Measurements from ENCODE around the gene HGFAC.

HGFAC gene

DNA sequence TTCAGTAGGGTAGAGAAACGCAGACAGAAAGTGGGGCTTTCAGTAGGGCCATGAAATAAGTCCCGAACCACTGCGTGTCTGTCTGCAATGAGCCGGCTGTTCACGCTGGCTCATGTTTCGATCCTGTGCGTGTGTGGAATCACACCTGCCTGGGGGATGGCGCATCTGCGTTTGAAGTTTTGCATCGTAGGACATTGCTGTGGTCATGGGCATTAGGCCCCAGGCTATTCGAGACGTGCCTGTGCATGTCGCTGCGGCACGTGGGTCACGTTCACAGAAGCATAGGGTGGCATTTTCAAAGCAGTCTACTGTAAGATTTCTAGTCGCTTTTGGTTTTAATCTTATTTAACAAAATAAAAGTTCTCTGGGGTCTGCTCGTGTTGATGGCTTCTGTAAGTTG, 25.5 kb upstream of the HGFAC start:
- Mint-ChIP-seq H3K36me3 (ENCODE audit: low read depth) (no peaks in the 10 kb centered on the region), H3K27me3 (no peaks in the 10 kb centered on the region), H3K9me3 (no peaks in the 10 kb centered on the region), H3K4me3 (no peak overlapping the region), H3K4me1 (no peaks in the 10 kb centered on the region), H3K27ac (no peak overlapping the region)
- no peak for DNase-seq
- ATAC-seq, result no peak

DNA sequence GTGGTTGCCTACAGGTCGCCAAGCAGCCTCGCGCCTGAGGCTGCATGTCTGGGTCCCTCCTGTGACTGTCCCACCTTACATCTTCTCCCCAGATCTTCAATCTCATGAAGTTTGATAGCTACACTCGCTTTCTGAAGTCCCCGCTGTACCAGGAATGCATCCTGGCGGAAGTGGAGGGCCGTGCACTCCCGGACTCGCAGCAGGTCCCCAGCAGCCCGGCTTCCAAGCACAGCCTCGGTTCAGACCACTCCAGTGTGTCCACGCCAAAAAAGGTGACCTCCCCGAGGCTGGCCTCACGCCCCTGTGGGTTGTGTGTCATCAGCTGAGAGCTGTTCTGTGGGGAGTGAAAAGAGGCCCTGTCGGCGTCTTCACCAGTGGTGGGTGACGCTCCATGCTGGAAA, 24.9 kb upstream of the HGFAC start:
- Mint-ChIP-seq H3K27ac (no peak overlapping the region), H3K4me3 (no peak overlapping the region), H3K9me3 (no peaks in the 10 kb centered on the region), H3K27me3 (no peaks in the 10 kb centered on the region), H3K4me1 (no peaks in the 10 kb centered on the region), H3K36me3 (ENCODE audit: low read depth) (no peaks in the 10 kb centered on the region)
- no peak for DNase-seq
- ATAC-seq, result no peak

DNA sequence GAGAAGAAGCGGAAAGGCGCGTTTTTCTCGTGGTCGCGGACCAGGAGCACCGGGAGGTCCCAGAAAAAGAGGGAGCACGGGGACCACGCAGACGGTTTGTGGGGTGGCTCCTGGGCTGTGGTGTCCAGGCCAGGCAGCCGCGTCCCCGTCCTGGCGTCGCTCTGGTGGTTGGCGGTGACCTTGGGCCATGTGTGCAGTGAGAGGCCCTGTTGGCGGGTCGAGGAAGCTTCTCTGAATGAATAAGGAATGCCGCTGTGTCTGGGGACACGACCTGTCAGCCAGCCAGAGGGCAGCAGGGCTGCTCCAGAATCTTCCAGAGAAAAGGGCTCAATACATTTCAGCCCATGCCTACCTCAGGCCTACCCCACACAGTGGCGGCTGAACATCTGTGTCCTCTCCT, 24.3 kb upstream of the HGFAC start:
- H3K4me3 Mint-ChIP-seq, result no peak overlapping the region
- no peak for DNase-seq
- no peaks in the 10 kb centered on the region for H3K36me3 Mint-ChIP-seq (ENCODE audit: low read depth)
- no peaks in the 10 kb centered on the region for H3K27me3 Mint-ChIP-seq
- H3K27ac Mint-ChIP-seq, result no peak overlapping the region
- ATAC-seq, result no peak
- no peaks in the 10 kb centered on the region for H3K9me3 Mint-ChIP-seq
- H3K4me1 Mint-ChIP-seq, result no peaks in the 10 kb centered on the region

DNA sequence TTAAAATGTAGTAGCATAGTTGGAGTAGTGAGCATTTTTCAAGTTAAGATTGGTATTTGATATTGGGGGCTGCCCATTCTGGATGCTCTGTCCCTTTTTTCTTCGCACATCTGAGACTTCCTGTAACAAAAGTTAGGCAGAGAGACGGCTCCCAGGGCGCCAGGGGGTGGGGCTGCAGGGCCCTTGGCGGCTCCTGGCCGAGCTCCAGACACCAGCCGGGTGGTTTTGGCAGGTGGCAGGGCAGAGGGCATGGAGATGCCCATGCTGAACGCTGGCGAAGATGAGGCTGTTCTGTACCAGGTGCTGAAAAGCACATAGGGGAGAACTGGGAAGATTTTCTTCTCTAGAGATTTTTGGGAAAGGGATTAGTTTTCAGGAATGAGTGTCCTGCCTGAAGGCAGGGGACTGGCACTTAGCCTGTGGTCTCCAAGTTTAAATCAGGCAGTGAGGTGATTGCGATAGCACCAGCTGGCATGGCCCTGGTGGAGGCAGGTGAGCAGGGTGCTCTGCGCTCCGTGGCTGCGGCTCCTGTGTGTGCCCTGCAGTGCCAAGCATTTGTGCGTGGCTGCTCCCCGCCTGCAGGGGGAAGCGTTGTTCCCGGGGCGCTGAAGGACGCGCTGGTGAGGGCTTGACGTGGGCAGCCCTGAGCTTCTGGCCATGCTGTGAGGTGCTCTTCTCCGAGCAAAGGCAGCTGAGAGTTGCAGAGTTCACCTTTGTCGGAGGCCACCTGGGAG, 23.6 kb upstream of the HGFAC start:
- Mint-ChIP-seq H3K9me3 (no peaks in the 10 kb centered on the region), H3K27ac (no peak overlapping the region), H3K4me3 (no peak overlapping the region), H3K36me3 (ENCODE audit: low read depth) (no peaks in the 10 kb centered on the region), H3K27me3 (no peaks in the 10 kb centered on the region), H3K4me1 (no peaks in the 10 kb centered on the region)
- no peak for ATAC-seq
- no peak for DNase-seq

DNA sequence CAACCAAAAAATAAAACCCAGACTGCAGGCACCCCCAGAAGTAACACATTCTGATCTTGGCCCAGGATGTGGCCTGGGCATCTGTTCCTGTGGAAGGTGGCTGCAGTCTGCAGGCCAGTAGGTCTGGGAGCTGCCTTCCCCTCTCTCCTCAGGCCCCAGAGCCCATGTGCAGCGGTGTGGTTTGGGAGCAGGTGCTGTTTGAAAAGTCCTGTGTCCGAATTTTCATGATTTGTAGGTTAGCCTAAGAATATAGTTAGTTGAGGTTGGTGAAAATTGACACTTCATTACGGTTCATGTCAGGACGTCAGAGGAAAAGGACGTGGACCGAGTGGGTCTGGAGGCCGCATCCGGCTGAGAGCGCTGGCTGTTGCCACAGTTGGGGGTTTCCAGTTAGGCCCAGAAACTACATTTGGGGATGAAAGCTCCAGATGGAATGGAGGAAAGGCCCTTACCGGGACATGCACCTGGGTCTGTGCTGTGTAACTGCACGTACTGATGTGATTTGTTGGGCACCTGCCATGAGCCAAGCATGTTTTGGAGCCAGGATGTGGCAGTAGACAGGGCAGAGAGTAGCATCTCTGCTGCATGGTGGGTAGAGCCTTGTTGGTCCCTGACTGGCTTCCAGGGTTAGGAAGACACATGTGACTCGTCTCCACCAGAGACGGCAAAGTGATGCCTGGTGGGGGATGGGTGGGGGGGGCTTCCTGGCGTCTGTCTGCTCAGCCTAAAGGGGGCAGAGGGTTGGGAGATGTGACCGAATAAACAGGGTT, 21.7 kb upstream of the HGFAC start:
- ATAC-seq (no peak), DNase-seq (no peak)
- H3K27me3 Mint-ChIP-seq, result no peaks in the 10 kb centered on the region
- no peak overlapping the region for H3K27ac Mint-ChIP-seq
- no peaks in the 10 kb centered on the region for H3K36me3 Mint-ChIP-seq (ENCODE audit: low read depth)
- no peaks in the 10 kb centered on the region for H3K9me3 Mint-ChIP-seq
- no peaks in the 10 kb centered on the region for H3K4me1 Mint-ChIP-seq
- no peak overlapping the region for H3K4me3 Mint-ChIP-seq

DNA sequence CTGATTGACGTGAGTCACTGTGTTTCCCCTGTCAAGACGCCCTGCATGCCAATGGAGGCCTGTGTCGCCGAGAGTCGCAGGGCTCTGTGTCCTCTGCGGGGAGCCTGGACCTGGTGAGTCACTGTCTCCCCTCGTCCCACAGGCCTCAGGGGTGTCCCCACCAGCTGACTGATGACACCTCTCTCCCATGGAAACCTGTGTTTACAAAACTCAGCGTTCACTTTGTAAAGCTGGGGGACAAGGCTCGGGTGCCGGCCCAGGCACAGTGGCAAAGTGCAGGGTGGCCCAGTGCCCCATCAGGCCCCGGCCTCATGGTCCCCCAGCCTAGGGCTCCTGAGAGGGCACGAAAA, 21.2 kb upstream of the HGFAC start:
- Mint-ChIP-seq H3K27ac (no peak overlapping the region), H3K4me1 (no peaks in the 10 kb centered on the region), H3K9me3 (no peaks in the 10 kb centered on the region), H3K4me3 (no peak overlapping the region), H3K36me3 (ENCODE audit: low read depth) (no peaks in the 10 kb centered on the region), H3K27me3 (no peaks in the 10 kb centered on the region)
- ATAC-seq, result peak; percentile 64
- DNase-seq, result no peak

DNA sequence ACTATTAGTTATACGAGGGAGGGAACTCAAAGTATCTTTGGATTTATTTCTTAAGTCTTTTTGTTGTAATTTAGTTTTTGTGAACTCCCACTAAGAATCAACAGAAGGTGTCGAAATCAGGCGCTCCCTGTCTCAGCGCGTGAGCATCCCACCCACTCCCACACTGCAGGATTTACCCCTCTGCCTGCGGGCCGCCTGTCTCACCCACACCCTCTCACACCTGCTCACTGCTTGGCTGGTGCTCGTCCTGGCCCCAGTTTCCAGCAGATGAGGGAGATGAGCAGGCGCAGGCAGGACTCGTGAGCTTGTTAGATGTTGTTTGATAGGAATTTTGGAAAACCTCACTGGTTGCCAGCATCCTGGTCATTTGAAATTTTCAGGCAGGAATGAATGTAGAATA, 20.8 kb upstream of the HGFAC start:
- H3K4me3 Mint-ChIP-seq, result no peak overlapping the region
- ATAC-seq, result no peak
- no peaks in the 10 kb centered on the region for H3K9me3 Mint-ChIP-seq
- no peaks in the 10 kb centered on the region for H3K36me3 Mint-ChIP-seq (ENCODE audit: low read depth)
- no peaks in the 10 kb centered on the region for H3K27me3 Mint-ChIP-seq
- no peaks in the 10 kb centered on the region for H3K4me1 Mint-ChIP-seq
- H3K27ac Mint-ChIP-seq, result no peak overlapping the region
- no peak for DNase-seq

DNA sequence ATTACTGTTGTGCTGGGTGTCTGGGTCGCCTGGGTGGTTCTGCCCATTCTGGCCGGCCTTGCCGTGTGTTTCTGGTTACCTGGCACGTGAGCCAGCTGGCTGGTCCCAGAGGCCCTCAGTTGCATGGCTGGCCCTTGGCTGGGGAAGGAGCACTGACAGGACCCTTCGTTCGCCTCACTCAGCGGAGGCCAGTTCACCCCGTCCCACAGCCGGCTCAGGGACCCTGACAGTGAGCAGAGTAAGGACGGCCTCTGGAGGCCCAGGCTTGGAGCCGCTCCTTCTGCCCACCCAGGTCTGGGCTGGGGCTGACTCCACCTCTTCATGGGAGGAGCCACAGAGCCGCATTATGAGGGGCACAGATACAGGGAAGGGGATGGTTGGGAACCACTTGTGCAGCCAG, 20.3 kb upstream of the HGFAC start:
- no peaks in the 10 kb centered on the region for H3K36me3 Mint-ChIP-seq (ENCODE audit: low read depth)
- H3K27ac Mint-ChIP-seq, result no peak overlapping the region
- ATAC-seq (no peak), DNase-seq (no peak)
- H3K4me3 Mint-ChIP-seq, result no peak overlapping the region
- H3K9me3 Mint-ChIP-seq, result no peaks in the 10 kb centered on the region
- H3K27me3 Mint-ChIP-seq, result no peaks in the 10 kb centered on the region
- H3K4me1 Mint-ChIP-seq, result no peaks in the 10 kb centered on the region

DNA sequence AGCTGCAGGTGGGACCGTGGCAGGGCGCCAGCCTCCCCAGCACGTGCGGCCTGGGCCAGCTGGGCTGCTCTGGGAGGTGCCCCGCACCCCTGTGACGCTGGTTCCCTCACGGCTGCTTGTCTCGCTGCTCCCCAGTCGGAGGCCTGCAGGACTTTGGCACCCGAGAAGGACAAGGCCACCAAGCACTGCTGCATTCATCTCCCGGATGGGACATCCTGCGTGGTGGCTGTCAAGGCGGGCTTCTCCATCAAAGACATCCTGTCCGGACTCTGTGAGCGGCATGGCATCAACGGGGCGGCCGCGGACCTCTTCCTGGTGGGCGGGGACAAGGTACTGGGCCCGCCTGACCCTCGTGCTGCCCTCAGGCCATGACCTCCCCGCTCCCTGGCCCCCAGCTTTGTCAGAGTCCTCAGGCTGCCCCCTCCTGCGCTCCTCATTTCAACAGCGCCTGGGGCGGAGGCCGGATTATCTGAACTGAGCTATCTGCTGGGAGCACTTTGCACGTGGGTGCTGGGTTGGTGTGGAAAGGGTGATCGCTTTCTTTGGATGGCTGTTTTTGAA, 19.4 kb upstream of the HGFAC start:
- ATAC-seq (no peak), DNase-seq (no peak)
- Mint-ChIP-seq H3K4me1 (no peaks in the 10 kb centered on the region), H3K27ac (no peak overlapping the region), H3K4me3 (no peak overlapping the region), H3K9me3 (no peaks in the 10 kb centered on the region), H3K27me3 (no peaks in the 10 kb centered on the region), H3K36me3 (ENCODE audit: low read depth) (no peaks in the 10 kb centered on the region)

DNA sequence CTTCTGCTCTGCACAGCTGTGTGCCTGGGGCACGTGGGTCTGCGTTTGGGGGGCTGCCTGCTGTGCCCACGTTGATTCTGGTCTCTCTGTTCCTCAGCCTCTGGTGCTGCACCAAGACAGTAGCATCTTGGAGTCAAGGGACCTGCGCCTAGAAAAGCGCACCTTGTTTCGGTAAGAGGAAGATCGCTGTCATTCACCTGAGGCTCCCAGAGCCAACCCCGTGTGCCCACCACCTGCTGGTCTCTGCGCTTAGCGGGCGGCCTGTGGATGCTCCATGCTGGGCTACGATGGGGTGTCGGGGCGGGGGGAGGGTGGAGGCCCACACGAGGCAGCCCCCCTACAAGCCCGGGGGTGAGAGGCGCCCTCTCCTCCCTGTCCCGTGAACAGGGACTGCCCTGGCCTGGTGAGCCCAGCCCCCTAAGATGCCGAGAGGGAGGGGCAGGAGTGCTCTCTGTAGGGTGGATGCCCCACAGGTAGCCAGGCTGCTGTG, 18.9 kb upstream of the HGFAC start:
- Mint-ChIP-seq H3K27me3 (no peaks in the 10 kb centered on the region), H3K36me3 (ENCODE audit: low read depth) (no peaks in the 10 kb centered on the region), H3K4me3 (no peak overlapping the region), H3K9me3 (no peaks in the 10 kb centered on the region), H3K27ac (no peak overlapping the region), H3K4me1 (no peaks in the 10 kb centered on the region)
- DNase-seq (no peak), ATAC-seq (no peak)

DNA sequence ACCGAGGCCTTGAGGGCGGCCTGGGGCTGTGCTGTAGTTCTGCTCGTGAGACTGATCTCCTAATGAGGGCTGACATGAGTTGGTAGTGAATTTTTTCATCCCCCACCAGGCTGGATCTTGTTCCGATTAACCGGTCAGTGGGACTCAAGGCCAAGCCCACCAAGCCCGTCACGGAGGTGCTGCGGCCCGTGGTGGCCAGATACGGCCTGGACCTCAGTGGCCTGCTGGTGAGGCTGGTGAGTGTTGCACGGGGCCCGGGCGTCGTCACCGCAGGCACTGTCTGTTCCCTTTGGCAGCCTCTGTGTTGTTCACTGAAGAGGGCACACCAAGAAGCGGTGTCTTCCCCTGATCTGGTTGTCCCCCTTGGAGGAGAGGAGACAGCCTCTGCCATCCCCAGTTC, 18.4 kb upstream of the HGFAC start:
- Mint-ChIP-seq H3K9me3 (no peaks in the 10 kb centered on the region), H3K27ac (no peak overlapping the region), H3K36me3 (ENCODE audit: low read depth) (no peaks in the 10 kb centered on the region), H3K4me3 (no peak overlapping the region), H3K27me3 (no peaks in the 10 kb centered on the region), H3K4me1 (no peaks in the 10 kb centered on the region)
- ATAC-seq (no peak), DNase-seq (no peak)

DNA sequence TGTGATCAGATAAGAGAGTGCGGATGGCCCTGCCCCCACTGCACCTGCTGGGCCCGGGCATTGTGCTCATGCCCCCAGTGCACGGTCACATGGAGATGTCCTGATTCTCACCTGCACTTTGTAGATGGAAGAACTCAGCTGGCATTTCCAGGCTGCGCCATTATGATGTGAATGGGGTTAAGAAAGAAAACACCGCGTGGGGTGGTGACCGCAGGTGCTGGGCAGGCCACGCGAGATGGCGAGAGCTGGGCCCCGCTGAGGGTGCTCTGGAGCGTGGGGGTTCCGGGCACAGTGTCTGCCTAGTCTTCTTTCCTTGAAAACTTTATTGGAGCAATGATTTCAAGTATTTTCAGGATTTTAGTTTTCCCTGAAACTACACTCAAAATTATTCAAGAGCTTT, 17.8 kb upstream of the HGFAC start:
- Mint-ChIP-seq H3K27me3 (no peaks in the 10 kb centered on the region), H3K9me3 (no peaks in the 10 kb centered on the region), H3K36me3 (ENCODE audit: low read depth) (no peaks in the 10 kb centered on the region), H3K4me1 (no peaks in the 10 kb centered on the region), H3K27ac (no peak overlapping the region), H3K4me3 (no peak overlapping the region)
- DNase-seq (no peak), ATAC-seq (no peak)

DNA sequence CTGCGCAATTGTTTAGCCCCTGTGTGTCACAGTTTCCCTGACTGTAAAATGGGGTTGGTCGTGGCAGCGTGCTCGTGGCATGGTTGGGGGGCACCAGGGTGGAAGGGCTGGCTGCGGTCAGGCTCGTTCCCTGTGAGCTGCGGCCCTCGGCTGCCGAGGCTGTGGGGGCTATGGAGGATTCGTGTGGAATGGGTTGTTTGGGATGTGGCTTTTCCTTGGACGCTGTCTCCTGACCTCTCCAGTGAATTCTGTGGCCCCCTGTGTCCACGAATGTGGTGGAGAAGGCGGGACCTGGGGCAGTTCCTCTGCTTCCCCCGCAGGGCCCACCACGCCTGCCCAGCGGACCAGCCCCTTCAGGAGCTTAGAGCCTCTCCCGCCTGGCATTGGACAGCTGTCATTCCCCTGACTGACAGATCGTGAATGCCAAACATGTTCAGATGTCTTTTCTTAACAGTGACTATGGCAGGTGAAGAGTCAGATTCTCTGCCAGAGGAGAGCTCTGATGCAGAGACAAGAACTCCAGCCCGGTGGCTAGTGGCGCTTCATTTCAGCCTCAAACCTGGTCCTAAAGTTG, 17.2 kb upstream of the HGFAC start:
- DNase-seq, result no peak
- no peak for ATAC-seq
- no peaks in the 10 kb centered on the region for H3K36me3 Mint-ChIP-seq (ENCODE audit: low read depth)
- H3K4me1 Mint-ChIP-seq, result no peaks in the 10 kb centered on the region
- no peak overlapping the region for H3K4me3 Mint-ChIP-seq
- H3K9me3 Mint-ChIP-seq, result no peaks in the 10 kb centered on the region
- no peak overlapping the region for H3K27ac Mint-ChIP-seq
- no peaks in the 10 kb centered on the region for H3K27me3 Mint-ChIP-seq

DNA sequence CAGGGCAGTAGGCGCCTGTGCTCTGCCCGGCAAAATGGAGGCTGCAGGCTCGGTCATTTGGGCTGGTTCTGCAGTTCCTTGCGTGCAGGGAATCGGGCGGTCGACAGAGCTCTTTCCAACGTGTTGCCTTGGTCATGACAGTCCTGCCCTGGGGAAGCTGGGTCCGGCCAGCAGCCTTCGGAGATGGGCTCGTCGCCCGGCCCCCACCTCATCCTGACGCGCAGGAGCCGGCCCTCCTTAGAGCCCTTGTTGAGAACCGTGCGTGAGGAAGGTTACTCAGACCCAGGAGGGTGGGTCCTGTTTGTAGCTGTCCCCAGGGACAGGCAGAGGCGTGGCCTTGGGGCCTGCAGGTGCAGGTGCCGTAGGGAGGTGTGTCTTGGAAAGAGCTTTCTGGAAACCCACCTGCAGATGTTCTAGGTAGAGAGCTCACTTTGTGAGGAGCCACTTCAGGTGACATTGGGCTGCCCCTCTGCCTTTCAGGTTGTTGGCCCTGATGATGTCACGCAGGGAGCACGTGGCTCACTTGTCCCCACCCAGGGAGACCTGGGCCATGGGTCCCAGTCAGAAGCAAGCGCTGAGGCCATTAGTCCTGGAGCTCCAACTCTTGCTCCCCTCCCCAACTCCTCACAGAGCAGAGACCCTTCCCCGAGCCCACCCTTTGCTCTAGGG, 15.2 kb upstream of the HGFAC start:
- H3K27ac Mint-ChIP-seq, result no peak overlapping the region
- no peaks in the 10 kb centered on the region for H3K4me1 Mint-ChIP-seq
- DNase-seq (no peak), ATAC-seq (no peak)
- H3K9me3 Mint-ChIP-seq, result no peaks in the 10 kb centered on the region
- H3K36me3 Mint-ChIP-seq (ENCODE audit: low read depth), result no peaks in the 10 kb centered on the region
- H3K4me3 Mint-ChIP-seq, result no peak overlapping the region
- H3K27me3 Mint-ChIP-seq, result no peaks in the 10 kb centered on the region

DNA sequence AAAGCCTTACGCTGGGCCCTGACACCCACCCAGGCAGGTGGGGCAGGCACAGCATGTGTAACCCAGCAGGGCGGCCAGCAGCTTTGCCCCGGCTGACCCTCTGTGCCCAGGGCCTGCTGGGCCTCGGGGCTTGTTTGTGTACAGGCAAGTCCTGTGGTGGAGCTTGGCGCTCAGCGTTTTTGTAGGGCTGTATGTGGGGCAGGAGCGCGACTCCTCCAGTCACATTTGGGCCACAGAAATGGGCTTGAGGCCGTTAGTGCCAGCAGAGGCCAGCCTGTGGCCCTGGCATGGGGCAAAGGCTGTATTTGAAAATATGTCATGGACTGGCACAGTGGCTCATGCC, 14.7 kb upstream of the HGFAC start:
- no peak overlapping the region for H3K4me3 Mint-ChIP-seq
- no peaks in the 10 kb centered on the region for H3K27me3 Mint-ChIP-seq
- no peak overlapping the region for H3K27ac Mint-ChIP-seq
- no peaks in the 10 kb centered on the region for H3K4me1 Mint-ChIP-seq
- DNase-seq (no peak), ATAC-seq (no peak)
- no peaks in the 10 kb centered on the region for H3K36me3 Mint-ChIP-seq (ENCODE audit: low read depth)
- no peaks in the 10 kb centered on the region for H3K9me3 Mint-ChIP-seq
